Hepatocyte (in vitro differentiated cells): ENCODE results near the gene NTNG1.

Experiments
- CTCF ChIP-seq: fragments of 200-600 bp; sonication (generic); IDR thresholded peaks from 2 replicates; pipeline ENCODE4 v1.5.1; 2016; ENCODE audit warnings: antibody characterized with exemption, mild to moderate bottlenecking; ENCODE audit not compliant: poor library complexity
- EZH2 ChIP-seq: fragments of 200-600 bp; sonication (generic); IDR thresholded peaks from 2 replicates; pipeline ENCODE4 v1.6.1; 2016; ENCODE audit warnings: antibody characterized with exemption, mild to moderate bottlenecking, borderline replicate concordance
- EZH2phosphoT487 ChIP-seq: fragments of 200-600 bp; sonication (generic); IDR thresholded peaks from one replicate; pipeline ENCODE4 v1.6.1; 2018; ENCODE audit warnings: antibody characterized with exemption, mild to moderate bottlenecking, low read depth, moderate library complexity; ENCODE audit not compliant: unreplicated experiment, severe bottlenecking

GRCh38 chr1:107091418-107091817 is 49.4 kb upstream of the NTNG1 start:
- no peak for TF ChIP-seq CTCF
- no peak for TF ChIP-seq EZH2
- TF ChIP-seq EZH2phosphoT487: no peak
